Hematopoietic multipotent progenitor cell (in vitro differentiated cells): ENCODE measurements around the gene ZBTB8OS. TPM values are rescaled to one million over a fixed set of nuclear protein-coding genes. Genes with fewer than 3 reads are reported as not detected.

Experiments
- DNase-seq, 3 donors: peaks; one replicate each; pipeline ENCODE4 v3.0.0-alpha.2; 2011 to 2015; ENCODE audit warnings: low read depth in 2 of 3, low spot score in 2 of 3
- small RNA-seq: library from RNA; depleted of rRNA; stranded (forward); fragments of <200 nt; gene quantifications from one replicate; pipeline ENCODE3, GENCODE V24; 2012
- total RNA-seq: library from RNA; depleted of rRNA; stranded (reverse); fragments of >200 nt; gene quantifications from one replicate; pipeline ENCODE4 v1.2.3, GENCODE V29; 2012

Gene ZBTB8OS
- total RNA-seq, 1 donor = 6.2 TPM

GRCh38 chr1:32612189-32612881 is 38.0 kb downstream of the ZBTB8OS start:
- peak in 2 of 3 donors; percentile 60 to 63 for DNase-seq

DNA sequence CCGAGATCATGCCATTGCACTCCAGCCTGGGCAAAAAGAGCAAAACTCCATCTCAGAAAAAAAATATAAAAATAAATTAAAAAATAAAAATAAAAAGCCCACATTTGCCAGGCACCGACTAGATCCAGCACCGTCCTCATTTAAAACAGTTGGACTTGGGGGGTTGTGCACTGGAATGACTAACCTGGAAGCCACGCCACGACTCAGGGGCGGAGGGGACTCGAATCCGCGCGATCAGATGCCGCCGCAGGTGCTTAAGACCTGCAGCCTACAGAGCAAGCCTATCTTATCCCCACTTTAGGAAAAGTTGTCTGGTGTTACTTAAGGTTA is 38.5 kb downstream of the ZBTB8OS start:
- no peak for DNase-seq

GRCh38 chr1:32609180-32609579 is 41.2 kb downstream of the ZBTB8OS start:
- DNase-seq = no peak

- no peak for DNase-seq
Observed at GRCh38 chr1:32606565-32607371, 43.6 kb downstream of the ZBTB8OS start.

DNA sequence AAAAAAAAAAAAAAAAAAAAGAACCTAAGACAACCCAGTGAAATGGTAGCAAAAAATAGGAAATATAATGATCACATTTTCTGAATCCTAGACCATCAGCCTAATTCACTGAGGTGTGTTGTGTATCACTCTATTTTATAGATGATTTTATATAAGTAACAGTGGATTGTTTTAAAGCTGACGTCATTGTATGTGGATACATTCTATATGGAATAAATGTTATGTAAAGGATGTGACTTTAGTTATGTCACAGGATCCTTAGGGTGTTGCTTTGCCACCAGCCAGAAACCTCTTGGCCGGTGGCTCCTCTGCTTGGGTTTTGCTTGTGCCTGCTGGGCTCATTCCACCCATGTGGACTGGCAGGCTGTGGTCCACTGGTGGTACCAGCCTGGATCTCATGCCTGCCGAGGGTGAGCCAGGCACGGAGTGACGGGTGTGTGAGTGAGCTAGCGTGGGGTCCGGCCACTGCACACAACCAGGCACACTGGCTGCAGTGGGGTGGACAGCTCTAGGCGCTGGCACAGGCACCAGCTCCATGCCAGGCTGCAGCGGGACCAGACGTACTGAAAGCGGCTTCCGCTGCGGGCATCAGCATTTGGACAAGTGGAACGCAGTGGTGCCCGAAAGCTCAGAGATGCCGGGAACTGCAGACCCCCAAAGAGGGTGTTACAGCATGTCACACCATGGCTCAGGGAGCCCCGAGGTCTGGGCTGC is 44.5 kb downstream of the ZBTB8OS start:
- no peak for DNase-seq

DNA sequence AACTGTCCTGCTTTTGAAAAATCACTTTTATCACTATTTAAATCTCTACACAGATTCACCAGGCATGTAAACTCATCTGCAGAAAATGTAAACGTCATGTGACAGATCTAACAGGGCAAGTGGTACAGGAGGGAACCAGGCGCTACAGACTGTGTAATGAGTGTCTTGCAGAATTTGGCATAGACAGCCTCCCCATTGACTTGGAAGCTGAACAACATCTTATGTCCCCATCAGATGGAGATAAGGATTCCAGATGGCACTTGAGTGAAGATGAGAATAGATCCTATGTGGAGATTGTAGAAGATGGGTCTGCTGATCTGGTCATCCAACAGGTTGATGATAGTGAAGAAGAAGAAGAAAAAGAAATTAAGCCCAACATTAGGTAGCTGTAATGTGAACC is 50.3 kb downstream of the ZBTB8OS start:
- no peak for DNase-seq

- no peak for DNase-seq
Observed at GRCh38 chr1:32592943-32593342, 57.4 kb downstream of the ZBTB8OS start.

DNA sequence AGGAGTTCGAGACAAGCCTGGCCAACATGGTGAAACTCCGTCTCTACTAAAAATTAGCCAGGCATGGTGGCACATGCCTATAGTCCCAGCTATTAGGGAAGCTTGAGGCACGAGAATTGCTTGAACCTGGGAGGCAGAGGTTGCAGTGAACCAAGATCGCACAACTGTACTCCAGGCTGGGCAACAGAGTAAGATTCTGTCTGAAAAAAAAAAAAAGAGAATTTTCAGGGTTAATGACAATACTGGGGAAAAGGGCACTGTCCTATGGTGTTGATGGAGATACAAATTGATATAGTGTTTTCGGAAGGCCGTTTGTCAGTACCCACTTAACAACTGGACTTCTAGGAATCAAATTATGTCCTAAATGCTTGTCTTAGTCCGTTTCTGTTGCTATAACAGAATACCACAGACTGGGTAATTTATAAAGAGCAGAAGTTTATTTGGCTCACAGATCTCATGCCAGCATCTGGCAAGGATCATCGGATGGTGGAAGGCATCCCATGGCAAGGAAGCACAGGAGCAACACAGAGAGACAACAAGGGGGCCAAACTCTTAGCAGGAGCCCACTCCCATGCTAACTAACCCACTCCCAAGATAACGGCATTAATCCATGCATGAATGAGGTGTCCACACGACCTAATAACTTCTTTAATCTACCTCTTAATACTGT is 69.9 kb downstream of the ZBTB8OS start:
- no peak for DNase-seq

Small RNAs within 50 kb of the gene (small RNA-seq; reads per million reads assigned to genes)
- not detected for gene RF00019

Other genes starting within 250 kb of the ZBTB8OS start
- gene ZBTB8B, start 185.5 kb downstream of the ZBTB8OS start, total RNA-seq = under 0.01 TPM
- 8.1 TPM for gene ZBTB8A, start 111.1 kb downstream of the ZBTB8OS start, total RNA-seq
- gene RBBP4, start 658 bp upstream of the ZBTB8OS start, total RNA-seq = 164 TPM
- 0.27 TPM for gene SYNC, start 52.2 kb upstream of the ZBTB8OS start, total RNA-seq
- 53.3 TPM for gene YARS1, start 166.8 kb upstream of the ZBTB8OS start, total RNA-seq
- 25.0 TPM for gene S100PBP, start 167.1 kb upstream of the ZBTB8OS start, total RNA-seq
- gene FNDC5, start 220.4 kb upstream of the ZBTB8OS start, total RNA-seq = not detected
- not detected for gene HPCA, start 235.9 kb upstream of the ZBTB8OS start, total RNA-seq